ENCODE measurements around the gene SMIM31. TPM values are rescaled to one million over a fixed set of nuclear protein-coding genes. Genes with fewer than 3 reads are reported as not detected.

SMIM31 gene
- total and polyA plus RNA-seq, 9 donors, result 0.12 TPM; not detected in 8

DNA sequence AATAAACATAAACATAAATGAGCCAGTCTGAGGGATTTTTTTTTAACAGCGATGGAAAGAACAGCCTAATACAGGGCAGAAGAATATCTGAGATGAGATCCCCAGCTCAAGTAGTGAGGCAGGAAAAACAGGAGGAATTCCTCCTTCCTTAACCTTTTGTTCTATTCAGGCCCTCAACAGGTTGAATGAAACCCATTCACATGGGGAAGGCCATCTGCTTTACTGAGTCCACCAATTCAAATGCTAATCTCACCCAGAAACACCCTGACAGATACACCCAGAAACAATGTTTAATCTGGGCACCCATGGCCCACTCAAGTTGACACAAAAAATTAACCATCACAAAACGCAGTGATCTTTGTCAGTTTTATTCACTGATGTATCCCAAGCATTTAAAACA is 45.5 kb downstream of the SMIM31 start:
- no peaks in the 10 kb centered on the region for H3K9me3 ChIP-seq
- intact Hi-C loops (cut with DNase I), result no loop called here
- H3K36me3 ChIP-seq, result no peaks in the 10 kb centered on the region
- no peak for DNase-seq
- 69 to 84% (median 74%) methylated on average over 2 of the region's 2 CpGs for WGBS, 3 donors
- no peak overlapping the region for H3K27ac ChIP-seq
- no peaks in the 10 kb centered on the region for H3K4me1 ChIP-seq (ENCODE audit: insufficient read depth)
- TF ChIP-seq EP300 (IDR thresholded peaks at IDR 0.05) (no peak), POLR2A (IDR thresholded peaks at IDR 0.05) (no peak)
- TF ChIP-seq, protein P1, sequence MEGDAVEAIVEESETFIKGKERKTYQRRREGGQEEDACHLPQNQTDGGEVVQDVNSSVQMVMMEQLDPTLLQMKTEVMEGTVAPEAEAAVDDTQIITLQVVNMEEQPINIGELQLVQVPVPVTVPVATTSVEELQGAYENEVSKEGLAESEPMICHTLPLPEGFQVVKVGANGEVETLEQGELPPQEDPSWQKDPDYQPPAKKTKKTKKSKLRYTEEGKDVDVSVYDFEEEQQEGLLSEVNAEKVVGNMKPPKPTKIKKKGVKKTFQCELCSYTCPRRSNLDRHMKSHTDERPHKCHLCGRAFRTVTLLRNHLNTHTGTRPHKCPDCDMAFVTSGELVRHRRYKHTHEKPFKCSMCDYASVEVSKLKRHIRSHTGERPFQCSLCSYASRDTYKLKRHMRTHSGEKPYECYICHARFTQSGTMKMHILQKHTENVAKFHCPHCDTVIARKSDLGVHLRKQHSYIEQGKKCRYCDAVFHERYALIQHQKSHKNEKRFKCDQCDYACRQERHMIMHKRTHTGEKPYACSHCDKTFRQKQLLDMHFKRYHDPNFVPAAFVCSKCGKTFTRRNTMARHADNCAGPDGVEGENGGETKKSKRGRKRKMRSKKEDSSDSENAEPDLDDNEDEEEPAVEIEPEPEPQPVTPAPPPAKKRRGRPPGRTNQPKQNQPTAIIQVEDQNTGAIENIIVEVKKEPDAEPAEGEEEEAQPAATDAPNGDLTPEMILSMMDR (IDR thresholded peaks at IDR 0.05), result no peak
- H3K27me3 ChIP-seq, result no peaks in the 10 kb centered on the region
- no peak overlapping the region for H3K4me3 ChIP-seq

DNA sequence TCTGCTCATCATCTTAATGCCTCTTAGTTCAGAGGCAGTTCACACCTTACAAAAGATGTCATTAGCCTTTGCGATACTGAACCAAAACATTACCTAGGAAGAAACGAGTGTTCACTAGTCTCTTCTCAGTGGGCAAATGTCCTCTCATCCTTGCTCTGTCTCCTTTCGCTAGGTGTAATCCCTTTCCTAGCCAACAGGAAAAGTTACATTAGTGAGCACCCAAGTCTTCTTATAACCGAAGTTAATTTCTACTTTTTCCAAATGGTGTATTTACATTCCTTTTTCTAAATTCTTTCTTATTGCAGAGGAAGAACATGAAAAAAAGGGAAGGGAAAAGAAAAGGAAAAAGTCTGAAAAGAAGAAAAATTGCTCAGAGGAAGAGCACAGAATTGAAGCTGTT is 46.9 kb downstream of the SMIM31 start:
- Histone ChIP-seq H3K36me3 (no peaks in the 10 kb centered on the region), H3K4me1 (ENCODE audit: insufficient read depth) (no peaks in the 10 kb centered on the region), H3K4me3 (no peak overlapping the region), H3K27ac (no peak overlapping the region), H3K9me3 (no peaks in the 10 kb centered on the region), H3K27me3 (no peaks in the 10 kb centered on the region)
- 86 to 88% (median 87%) methylated on average over 4 of the region's 4 CpGs for whole genome bisulfite sequencing, 3 donors
- intact Hi-C loops (cut with DNase I), result no loop called here
- no peak for DNase-seq
- TF ChIP-seq POLR2A (IDR thresholded peaks at IDR 0.05), result no peak
- TF ChIP-seq, protein P1 (IDR thresholded peaks at IDR 0.05), result no peak
- no peak for TF ChIP-seq EP300 (IDR thresholded peaks at IDR 0.05)

DNA sequence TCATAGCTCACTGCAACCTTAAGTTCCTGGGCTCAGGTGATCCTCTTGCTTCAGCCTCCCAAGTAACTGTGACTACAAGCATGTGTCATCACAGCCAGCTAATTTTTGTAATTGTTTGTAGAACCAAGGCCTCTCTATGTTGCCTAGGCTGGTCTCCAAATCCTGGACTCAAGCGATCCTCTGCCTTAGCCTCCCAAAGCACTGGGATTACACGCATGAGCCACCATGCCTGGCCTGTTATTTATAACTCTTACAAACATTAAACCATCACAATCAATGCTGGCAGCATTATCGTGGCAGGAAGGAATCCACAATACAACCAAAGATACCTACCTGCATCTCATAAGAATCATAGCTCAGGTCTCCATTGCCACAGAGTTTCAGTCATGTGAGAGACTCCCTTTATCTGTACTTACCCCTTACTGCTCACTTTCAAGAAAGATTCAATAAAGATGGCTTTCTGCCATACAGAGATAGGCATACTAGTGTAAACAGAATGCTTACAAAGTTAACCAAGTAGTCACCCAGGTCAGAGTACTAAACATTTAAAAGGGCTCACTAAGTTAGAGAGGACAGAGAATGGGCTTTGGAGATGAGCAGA is 48.5 kb downstream of the SMIM31 start:
- no peak overlapping the region for H3K27ac ChIP-seq
- intact Hi-C loops (cut with DNase I), result no loop called here
- H3K27me3 ChIP-seq, result no peaks in the 10 kb centered on the region
- no peaks in the 10 kb centered on the region for H3K9me3 ChIP-seq
- WGBS, 3 donors, result 75 to 85% (median 76%) methylated on average over 3 of the region's 3 CpGs
- TF ChIP-seq POLR2A (IDR thresholded peaks at IDR 0.05), result no peak
- TF ChIP-seq EP300 (IDR thresholded peaks at IDR 0.05), result no peak
- TF ChIP-seq, protein P1 (IDR thresholded peaks at IDR 0.05), result no peak
- no peak for DNase-seq
- H3K36me3 ChIP-seq, result no peaks in the 10 kb centered on the region
- no peak overlapping the region for H3K4me3 ChIP-seq
- no peaks in the 10 kb centered on the region for H3K4me1 ChIP-seq (ENCODE audit: insufficient read depth)

DNA sequence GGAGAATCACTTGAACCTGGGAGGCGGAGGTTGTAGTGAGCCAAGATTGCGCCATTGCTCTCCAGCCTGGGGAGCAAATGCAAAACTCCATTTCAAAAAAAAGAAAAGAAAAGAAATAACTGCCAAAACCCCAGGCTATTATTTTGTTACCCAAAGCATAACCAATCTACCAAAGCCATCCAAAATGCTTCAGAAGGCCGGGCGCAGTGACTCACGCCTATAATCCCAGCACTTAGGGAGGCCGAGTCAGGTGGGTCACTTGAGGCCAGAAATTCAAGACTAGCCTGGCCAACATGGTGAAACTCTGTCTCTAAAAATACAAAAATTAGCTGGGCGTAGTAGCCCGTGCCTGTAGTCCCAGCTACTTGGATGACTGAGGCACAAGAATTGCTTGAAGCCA is 49.8 kb downstream of the SMIM31 start:
- no peak overlapping the region for H3K27ac ChIP-seq
- intact Hi-C loops (cut with DNase I), result no loop called here
- no peak for DNase-seq
- no peaks in the 10 kb centered on the region for H3K27me3 ChIP-seq
- H3K4me1 ChIP-seq (ENCODE audit: insufficient read depth), result no peaks in the 10 kb centered on the region
- H3K9me3 ChIP-seq, result no peaks in the 10 kb centered on the region
- no peak overlapping the region for H3K4me3 ChIP-seq
- H3K36me3 ChIP-seq, result no peaks in the 10 kb centered on the region
- 94% methylated on average over 8 of the region's 8 CpGs for WGBS, 3 donors
- TF ChIP-seq, protein P1 (IDR thresholded peaks at IDR 0.05), result no peak
- TF ChIP-seq EP300 (IDR thresholded peaks at IDR 0.05) (no peak), POLR2A (IDR thresholded peaks at IDR 0.05) (no peak)
